SK-N-SH (cell line): ENCODE results near the gene PCSK9. TPM values are rescaled to one million over a fixed set of nuclear protein-coding genes. Genes with fewer than 3 reads are reported as not detected.

Experiments
- CTCF ChIA-PET: fragments of 300-600, 350-600 bp; formaldehyde crosslinking; extraction: SDS; loops from one replicate; lab custom pipeline; 2021; lab: Yijun Ruan, JAX
- POLR2A ChIA-PET: fragments of 350-600 bp; sonication (Branson Sonifier 250); formaldehyde crosslinking; extraction: SDS; loops from one replicate; lab custom pipeline; 2020; ENCODE audit warnings: antibody characterized with exemption, inconsistent platforms; lab: Yijun Ruan, JAX
- DNase-seq: peaks from one replicate; pipeline ENCODE4 v3.0.0; 2012
- H2AFZ ChIP-seq: fragments of 200-600 bp; sonication (generic); 2 replicates; pipeline ENCODE4 v1.8.1; 2016; ENCODE audit warnings: antibody characterized with exemption, mild to moderate bottlenecking, low read depth
- H3F3A ChIP-seq: fragments of 200-600 bp; sonication (generic); replicated peaks from 2 replicates; pipeline ENCODE3; 2016; ENCODE audit warnings: antibody characterized with exemption, mild to moderate bottlenecking; ENCODE audit not compliant: insufficient read depth
- H3K27ac ChIP-seq, 2 experiments: fragments of 200-500 bp in 1 of 2; fragments of 200-600 bp in 1 of 2; sonication (Bioruptor generic) in 1 of 2; sonication (generic), shearing (Covaris generic) in 1 of 2; 2 replicates each; pipeline versions ENCODE4 v1.5.1 to v1.6.1; 2014 to 2016; ENCODE audit warnings: low read depth in 2 of 2, inconsistent platforms in 1 of 2, low read length in 1 of 2, mild to moderate bottlenecking in 1 of 2, mixed read lengths in 1 of 2
- H3K27me3 ChIP-seq: fragments of 200-600 bp; sonication (generic), shearing (Covaris generic); 2 replicates; pipeline ENCODE4 v1.6.1; 2016; ENCODE audit warnings: mixed run types; ENCODE audit not compliant: insufficient read depth
- H3K36me3 ChIP-seq, 2 experiments: fragments of 200-500 bp in 1 of 2; fragments of 200-600 bp in 1 of 2; sonication (Bioruptor generic) in 1 of 2; sonication (generic) in 1 of 2; replicated peaks in 1 of 2; 2 replicates each; pipeline versions ENCODE3 to v1.5.1; 2014 to 2016; ENCODE audit warnings: low read length in 1 of 2, mild to moderate bottlenecking in 1 of 2; ENCODE audit not compliant: insufficient read depth in 2 of 2, control insufficient read depth in 1 of 2
- H3K4me1 ChIP-seq, 2 experiments: fragments of 200-500 bp in 1 of 2; fragments of 200-600 bp in 1 of 2; sonication (Bioruptor generic) in 1 of 2; sonication (generic), shearing (Covaris generic) in 1 of 2; 2 replicates each; pipeline versions ENCODE4 v1.5.1 to v1.6.1; 2014 to 2016; ENCODE audit warnings: low read depth in 1 of 2, low read length in 1 of 2, mixed run types in 1 of 2; ENCODE audit not compliant: insufficient read depth in 2 of 2, control insufficient read depth in 1 of 2
- H3K4me2 ChIP-seq: fragments of 200-600 bp; sonication (generic), shearing (Covaris generic); 2 replicates; pipeline ENCODE4 v1.6.1; 2017; ENCODE audit warnings: mixed run types
- H3K4me3 ChIP-seq, 2 experiments: fragments of 200-500 bp in 1 of 2; fragments of 200-600 bp in 1 of 2; sonication (Bioruptor generic) in 1 of 2; sonication (generic), shearing (Covaris generic) in 1 of 2; 2 replicates each; pipeline versions ENCODE4 v1.5.1 to v1.8.1; 2014 to 2016; ENCODE audit warnings: low read depth in 2 of 2, inconsistent platforms in 1 of 2, low read length in 1 of 2, mild to moderate bottlenecking in 1 of 2, mixed read lengths in 1 of 2, moderate library complexity in 1 of 2
- H3K79me2 ChIP-seq: fragments of 200-600 bp; sonication (generic); 2 replicates; pipeline ENCODE4 v1.8.1; 2017; ENCODE audit warnings: mild to moderate bottlenecking; ENCODE audit not compliant: insufficient read depth
- H3K9ac ChIP-seq: fragments of 200-600 bp; sonication (generic); 2 replicates; pipeline ENCODE4 v1.6.1; 2017; ENCODE audit warnings: mixed run types
- H3K9me2 ChIP-seq: fragments of 200-600 bp; sonication (generic); 2 replicates; pipeline ENCODE4 v1.6.1; 2017; ENCODE audit warnings: mixed run types
- H3K9me3 ChIP-seq: fragments of 200-600 bp; sonication (generic); 2 replicates; pipeline ENCODE4 v1.6.1; 2017; ENCODE audit warnings: mixed run types, mild to moderate bottlenecking, moderate library complexity
- H4K20me1 ChIP-seq: fragments of 200-600 bp; sonication (generic); 2 replicates; pipeline ENCODE4 v1.6.1; 2017; ENCODE audit warnings: mild to moderate bottlenecking, mixed run types; ENCODE audit not compliant: insufficient read depth
- EP300 ChIP-seq, 2 experiments: IDR thresholded peaks; 2 replicates each; pipeline versions ENCODE4 v1.4.0 to v1.6.1; 2012; ENCODE audit warnings: borderline replicate concordance in 1 of 2, low read depth in 1 of 2, low read length in 1 of 2
- FOSL2 ChIP-seq: IDR thresholded peaks from 2 replicates; pipeline ENCODE4 v1.4.0; 2012; ENCODE audit warnings: low read depth, mild to moderate bottlenecking, moderate library complexity, borderline replicate concordance
- MAX ChIP-seq: IDR thresholded peaks from 2 replicates; pipeline ENCODE4 v1.4.0; 2012; ENCODE audit warnings: low read depth
- MXI1 ChIP-seq: IDR thresholded peaks from 2 replicates; pipeline ENCODE4 v1.6.1; 2012; ENCODE audit warnings: mild to moderate bottlenecking, low read depth, low read length, improper control_type of control experiment
- REST ChIP-seq: IDR thresholded peaks from 2 replicates; pipeline ENCODE4 v1.6.1; 2012; ENCODE audit warnings: mild to moderate bottlenecking, low read depth, low read length, moderate library complexity
- RFX5 ChIP-seq: IDR thresholded peaks from 2 replicates; pipeline ENCODE4 v1.6.1; 2012; ENCODE audit warnings: mild to moderate bottlenecking, improper control_type of control experiment, low read length
- TEAD4 ChIP-seq: IDR thresholded peaks from 2 replicates; pipeline ENCODE4 v1.4.0; 2012; ENCODE audit warnings: mild to moderate bottlenecking, borderline replicate concordance; ENCODE audit not compliant: insufficient read depth
- USF2 ChIP-seq: fragments of 150-350 bp; IDR thresholded peaks from 2 replicates; pipeline ENCODE4 v1.6.1; 2017; ENCODE audit warnings: antibody characterized with exemption, low read length, low read depth, borderline replicate concordance
- WGBS: methylation state at CpG from one replicate; pipeline ENCODE4 v1.1.6; 2017; ENCODE audit warnings: low lambda C conversion rate; 5-methylcytosine and 5-hydroxymethylcytosine counted together
- polyA plus RNA-seq, 3 experiments: library from polyadenylated mRNA; depleted of rRNA; stranded (reverse); fragments of >200 nt; gene quantifications; 2 replicates each; pipeline ENCODE4 v1.2.3, GENCODE V29; 2012
- TF ChIP-seq, protein P1 (sequence below): IDR thresholded peaks from 2 replicates; pipeline ENCODE4 v1.4.0; 2012; ENCODE audit warnings: low read depth, borderline replicate concordance

Gene PCSK9
- polyA plus RNA-seq (2012; rRNA removed), result 0.02 and 0.03 TPM in 2 replicates
- polyA plus RNA-seq (2012; cell fraction: cytosol; rRNA removed), result 0.01 TPM in 1 of 2 replicates, not detected in the other
- polyA plus RNA-seq (2012; cell fraction: nucleus; rRNA removed), result 0.05 TPM in 1 of 2 replicates, not detected in the other

GRCh38 chr1:55039342-55040082 is at the start of gene PCSK9:
Gene PCSK9, plus strand, starts transcription at chr1:55039548. Its CDS starts 290 bp downstream, at chr1:55039838.
- Histone ChIP-seq H3K36me3 (no peaks in the 10 kb centered on the region), H3K27ac (no peak within 1 kb of the TSS), H2AFZ (no peak within 1 kb of the TSS), H3F3A (no peaks in the 10 kb centered on the region), H3K27me3 (peaks cover 58% of the 10 kb centered on the region), H3K9me2 (no peaks in the 10 kb centered on the region), H3K9me3 (no peaks in the 10 kb centered on the region), H3K9ac (no peak within 1 kb of the TSS), H3K4me2 (peak within 1 kb of the TSS; percentile 62; the same call in 1 of the 2 replicates), H3K4me3 (peak within 1 kb of the TSS; percentile 9 to 20; a peak in 2 of 4 replicates), H3K79me2 (no peaks in the 10 kb centered on the region), H3K4me1 (peaks cover 0 to 16% of the 10 kb centered on the region in 2 experiments; a peak in 1 of 4 replicates), H4K20me1 (no peaks in the 10 kb centered on the region)
- WGBS, result 3% methylated on average over 10 of the region's 67 CpGs
- DNase-seq, result peak; percentile 73
- TF ChIP-seq MAX, result no peak
- no peak for TF ChIP-seq REST
- no peak for TF ChIP-seq RFX5
- CTCF ChIA-PET, result interaction anchor here (1.1 to 3.0 kb wide), 3 partner anchors 9 to 88 kb away, joined by 5 to 15 read pairs (median 7); no protein-coding TSS in a partner anchor
- POLR2A ChIA-PET, result interaction anchor here (1.5 kb wide), 1 partner anchor 10 kb away, joined by 5 read pairs; no protein-coding TSS in a partner anchor

DNA sequence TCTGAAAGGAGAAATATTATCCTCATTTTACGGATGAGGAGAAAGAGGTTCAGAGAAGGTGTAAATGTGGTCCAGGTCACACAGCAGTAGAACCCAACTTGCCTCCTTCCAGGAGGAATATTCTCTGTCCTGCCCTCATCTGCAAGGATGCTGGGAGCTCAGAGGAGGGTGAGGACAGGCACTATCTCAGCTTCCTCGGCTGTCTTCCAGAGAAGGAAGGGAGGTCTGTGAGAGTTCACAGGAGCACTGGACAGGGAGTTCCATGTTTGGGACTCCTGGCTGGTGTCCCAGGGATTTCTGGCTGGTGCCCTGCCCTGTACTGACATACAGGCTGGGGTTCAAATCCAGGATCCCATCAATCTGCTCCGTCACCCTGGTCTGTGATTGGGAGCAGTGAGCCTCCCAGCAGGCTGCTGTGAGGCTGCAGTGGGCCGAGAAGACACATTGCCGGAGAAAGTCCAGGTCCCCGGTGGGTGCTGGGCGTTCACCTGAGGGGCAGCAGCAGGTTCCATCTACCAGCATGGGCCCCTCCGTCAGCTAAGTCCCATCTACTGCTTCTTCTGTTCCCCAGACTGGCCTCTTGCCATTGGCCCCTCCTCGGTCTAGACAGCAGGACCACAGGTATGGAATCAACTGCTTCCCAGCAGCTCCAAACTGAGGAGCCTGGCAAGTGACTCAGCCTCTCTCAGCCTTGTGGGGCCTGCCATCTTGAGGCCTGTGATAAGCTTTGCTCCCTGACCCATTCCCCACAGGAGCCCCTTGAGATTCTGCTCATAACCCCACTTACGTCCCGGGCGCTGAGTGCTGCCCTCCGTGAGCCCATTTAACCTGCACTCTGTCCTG is 49.2 kb upstream of the PCSK9 start:
- no peaks in the 10 kb centered on the region for H3F3A ChIP-seq
- ChIA-PET CTCF (interaction anchor here (0.8 to 11.0 kb wide), 5 partner anchors 17 to 46 kb away, joined by 3 to 123 read pairs (median 13); no protein-coding TSS in a partner anchor), POLR2A (no interaction called here)
- no peaks in the 10 kb centered on the region for H3K9me2 ChIP-seq
- no peaks in the 10 kb centered on the region for H3K79me2 ChIP-seq
- H3K4me1 ChIP-seq, result peaks cover 0 to 11% of the 10 kb centered on the region in 2 experiments; a peak in 1 of 4 replicates
- H4K20me1 ChIP-seq, result no peaks in the 10 kb centered on the region
- no peak for DNase-seq
- H3K9ac ChIP-seq, result no peak overlapping the region
- WGBS, result 56% methylated on average over 6 of the region's 13 CpGs
- H2AFZ ChIP-seq, result no peak overlapping the region
- no peaks in the 10 kb centered on the region for H3K36me3 ChIP-seq
- no peaks in the 10 kb centered on the region for H3K27me3 ChIP-seq
- no peak overlapping the region for H3K4me2 ChIP-seq
- H3K4me3 ChIP-seq, result no peak overlapping the region
- TF ChIP-seq MXI1 (no peak), FOSL2 (no peak), TEAD4 (no peak), USF2 (no peak), EP300 (IDR thresholded peaks at IDR 0.05; ENCODE audit: borderline replicate concordance in 1 of 2, low read depth in 1 of 2, low read length in 1 of 2) (no peak)
- TF ChIP-seq, protein P1, sequence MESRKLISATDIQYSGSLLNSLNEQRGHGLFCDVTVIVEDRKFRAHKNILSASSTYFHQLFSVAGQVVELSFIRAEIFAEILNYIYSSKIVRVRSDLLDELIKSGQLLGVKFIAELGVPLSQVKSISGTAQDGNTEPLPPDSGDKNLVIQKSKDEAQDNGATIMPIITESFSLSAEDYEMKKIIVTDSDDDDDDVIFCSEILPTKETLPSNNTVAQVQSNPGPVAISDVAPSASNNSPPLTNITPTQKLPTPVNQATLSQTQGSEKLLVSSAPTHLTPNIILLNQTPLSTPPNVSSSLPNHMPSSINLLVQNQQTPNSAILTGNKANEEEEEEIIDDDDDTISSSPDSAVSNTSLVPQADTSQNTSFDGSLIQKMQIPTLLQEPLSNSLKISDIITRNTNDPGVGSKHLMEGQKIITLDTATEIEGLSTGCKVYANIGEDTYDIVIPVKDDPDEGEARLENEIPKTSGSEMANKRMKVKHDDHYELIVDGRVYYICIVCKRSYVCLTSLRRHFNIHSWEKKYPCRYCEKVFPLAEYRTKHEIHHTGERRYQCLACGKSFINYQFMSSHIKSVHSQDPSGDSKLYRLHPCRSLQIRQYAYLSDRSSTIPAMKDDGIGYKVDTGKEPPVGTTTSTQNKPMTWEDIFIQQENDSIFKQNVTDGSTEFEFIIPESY, result no peak
- H3K9me3 ChIP-seq, result no peaks in the 10 kb centered on the region
- H3K27ac ChIP-seq, result no peak overlapping the region
